ENCODE data around the gene WDR64.

- no peak for TF ChIP-seq POLR2A (IDR thresholded peaks at IDR 0.05)
- TF ChIP-seq CTCF (IDR thresholded peaks at IDR 0.05): no peak
- TF ChIP-seq POLR2AphosphoS5 (IDR thresholded peaks at IDR 0.05): no peak
These were observed 20.4 kb upstream of the WDR64 start for GRCh38 chr1:241631674-241632073.

Data from upper lobe of left lung (tissue), 4 donors.